Peyer's patch (tissue), 4 donors: ENCODE results near the gene TMCO4.

Source experiments
- POLR2A ChIP-seq, 2 donors: fragments of 450-650 bp; IDR thresholded peaks; one replicate each; pipeline ENCODE4 v1.5.1; 2017; ENCODE audit warnings: antibody characterized with exemption in 2 of 2, mild to moderate bottlenecking in 2 of 2, moderate library complexity in 2 of 2
- TF ChIP-seq, protein P1 (sequence below), 6 experiments: fragments of 450-650 bp in 4 of 6; fragments of 200-600 bp in 2 of 6; sonication (generic) in 1 of 6; IDR thresholded peaks; one replicate each; pipeline ENCODE4 v1.5.1; 2017 to 2019; ENCODE audit warnings: antibody characterized with exemption in 6 of 6, mild to moderate bottlenecking in 3 of 6, moderate library complexity in 1 of 6

GRCh38 chr1:19665496-19666465, 133.9 kb downstream of the TMCO4 start:
- TF ChIP-seq, protein P1, sequence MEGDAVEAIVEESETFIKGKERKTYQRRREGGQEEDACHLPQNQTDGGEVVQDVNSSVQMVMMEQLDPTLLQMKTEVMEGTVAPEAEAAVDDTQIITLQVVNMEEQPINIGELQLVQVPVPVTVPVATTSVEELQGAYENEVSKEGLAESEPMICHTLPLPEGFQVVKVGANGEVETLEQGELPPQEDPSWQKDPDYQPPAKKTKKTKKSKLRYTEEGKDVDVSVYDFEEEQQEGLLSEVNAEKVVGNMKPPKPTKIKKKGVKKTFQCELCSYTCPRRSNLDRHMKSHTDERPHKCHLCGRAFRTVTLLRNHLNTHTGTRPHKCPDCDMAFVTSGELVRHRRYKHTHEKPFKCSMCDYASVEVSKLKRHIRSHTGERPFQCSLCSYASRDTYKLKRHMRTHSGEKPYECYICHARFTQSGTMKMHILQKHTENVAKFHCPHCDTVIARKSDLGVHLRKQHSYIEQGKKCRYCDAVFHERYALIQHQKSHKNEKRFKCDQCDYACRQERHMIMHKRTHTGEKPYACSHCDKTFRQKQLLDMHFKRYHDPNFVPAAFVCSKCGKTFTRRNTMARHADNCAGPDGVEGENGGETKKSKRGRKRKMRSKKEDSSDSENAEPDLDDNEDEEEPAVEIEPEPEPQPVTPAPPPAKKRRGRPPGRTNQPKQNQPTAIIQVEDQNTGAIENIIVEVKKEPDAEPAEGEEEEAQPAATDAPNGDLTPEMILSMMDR (IDR thresholded peaks at IDR 0.05) = no peak
- no peak for TF ChIP-seq POLR2A (IDR thresholded peaks at IDR 0.05)
